GM18508 (cell line): ENCODE measurements around the gene MIEF2.

Experiments
- ATAC-seq: cut with Tn5 transposase; IDR thresholded peaks from one replicate; pipeline ENCODE4 v1.9.1; 2021; ENCODE audit warnings: moderate number of reproducible peaks; ENCODE audit not compliant: insufficient read depth, unreplicated experiment

The MIEF2 gene

DNA sequence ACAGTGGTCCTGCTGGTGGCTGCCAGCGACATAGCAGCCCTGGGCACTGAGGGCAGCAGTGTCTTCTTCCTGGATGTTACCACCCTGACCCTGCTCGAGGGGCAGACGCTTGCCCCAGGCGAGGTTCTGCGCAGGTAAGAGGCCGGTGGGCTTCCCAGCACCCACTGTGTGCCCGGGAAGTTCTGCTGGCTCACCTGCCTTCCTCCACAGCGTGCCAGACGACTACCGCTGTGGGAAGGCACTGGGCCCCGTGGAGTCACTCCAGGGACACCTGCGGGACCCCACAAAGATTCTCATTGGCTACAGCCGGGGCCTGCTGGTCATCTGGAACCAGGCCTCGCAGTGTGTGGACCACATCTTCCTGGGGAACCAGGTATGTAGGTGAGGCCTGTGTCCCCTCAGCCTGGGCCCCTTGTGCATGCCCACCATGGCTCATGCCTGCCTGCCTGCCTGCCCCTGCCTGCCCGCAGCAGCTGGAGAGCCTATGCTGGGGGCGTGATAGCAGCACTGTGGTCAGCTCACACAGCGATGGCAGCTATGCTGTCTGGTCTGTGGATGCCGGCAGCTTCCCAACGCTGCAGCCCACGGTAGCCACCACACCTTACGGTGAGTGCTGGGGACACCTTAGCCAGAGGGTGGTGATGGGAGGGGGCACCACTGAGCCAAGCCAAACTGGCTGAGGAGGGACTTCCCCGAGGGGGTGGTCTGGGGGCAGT is 26.5 kb upstream of the MIEF2 start:
- ATAC-seq = no peak

DNA sequence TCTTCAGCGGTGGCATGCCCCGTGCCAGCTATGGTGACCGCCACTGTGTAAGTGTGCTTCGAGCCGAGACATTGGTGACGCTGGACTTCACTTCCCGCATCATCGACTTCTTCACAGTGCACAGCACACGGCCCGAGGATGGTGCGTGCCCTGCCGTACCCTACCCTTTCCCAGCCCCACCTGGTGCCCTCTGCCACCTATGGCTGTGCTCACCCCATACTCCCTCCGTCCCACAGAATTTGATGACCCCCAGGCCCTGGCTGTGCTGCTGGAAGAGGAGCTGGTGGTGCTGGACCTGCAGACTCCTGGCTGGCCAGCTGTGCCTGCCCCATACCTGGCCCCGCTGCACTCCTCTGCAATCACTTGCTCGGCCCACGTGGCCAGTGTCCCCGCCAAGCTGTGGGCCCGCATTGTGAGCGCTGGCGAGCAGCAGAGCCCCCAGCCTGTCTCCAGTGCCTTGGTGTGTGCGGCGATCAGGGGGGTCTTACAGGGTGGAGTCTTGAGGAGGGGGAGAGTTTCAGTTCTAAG is 25.5 kb upstream of the MIEF2 start:
- no peak for ATAC-seq

- no peak for ATAC-seq
Observed at GRCh38 chr17:18235743-18236256, 24.7 kb upstream of the MIEF2 start.

- ATAC-seq = no peak
Observed at GRCh38 chr17:18236494-18236893, 24.0 kb upstream of the MIEF2 start.

- no peak for ATAC-seq
Observed at GRCh38 chr17:18237461-18237860, 23.0 kb upstream of the MIEF2 start.

DNA sequence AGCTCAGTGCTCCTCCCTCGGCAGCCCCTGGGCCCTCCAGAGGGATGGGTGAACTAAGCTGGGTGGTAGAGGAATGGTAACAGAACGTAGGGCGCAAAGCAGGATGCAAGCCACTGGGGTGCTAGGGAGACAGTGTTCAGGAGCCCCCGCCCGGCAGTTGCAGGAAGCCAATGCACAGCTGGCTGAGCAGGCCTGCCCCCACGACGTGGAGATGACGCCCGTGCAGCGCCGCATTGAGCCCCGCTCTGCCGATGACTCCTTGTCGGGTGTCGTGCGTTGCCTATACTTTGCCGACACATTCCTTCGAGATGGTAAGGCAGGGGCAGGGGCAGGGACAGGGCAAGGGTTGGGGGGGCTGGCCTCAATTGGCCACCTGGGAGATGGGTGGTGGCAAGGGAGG is 22.2 kb upstream of the MIEF2 start:
- ATAC-seq = no peak

DNA sequence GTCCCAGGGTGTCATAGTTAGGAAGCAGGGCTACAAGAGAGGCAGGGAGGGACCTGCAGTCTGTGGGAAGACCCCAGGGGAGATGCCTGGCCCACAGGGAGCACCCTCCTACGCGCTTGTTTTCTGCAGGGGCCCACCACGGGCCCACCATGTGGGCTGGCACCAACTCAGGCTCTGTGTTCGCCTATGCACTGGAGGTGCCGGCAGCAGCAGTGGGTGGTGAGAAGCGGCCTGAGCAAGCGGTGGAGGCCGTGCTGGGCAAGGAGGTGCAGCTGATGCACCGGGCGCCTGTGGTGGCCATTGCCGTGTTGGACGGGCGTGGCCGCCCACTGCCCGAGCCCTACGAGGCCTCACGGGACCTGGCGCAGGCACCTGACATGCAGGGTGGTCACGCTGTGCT is 20.0 kb upstream of the MIEF2 start:
- no peak for ATAC-seq

DNA sequence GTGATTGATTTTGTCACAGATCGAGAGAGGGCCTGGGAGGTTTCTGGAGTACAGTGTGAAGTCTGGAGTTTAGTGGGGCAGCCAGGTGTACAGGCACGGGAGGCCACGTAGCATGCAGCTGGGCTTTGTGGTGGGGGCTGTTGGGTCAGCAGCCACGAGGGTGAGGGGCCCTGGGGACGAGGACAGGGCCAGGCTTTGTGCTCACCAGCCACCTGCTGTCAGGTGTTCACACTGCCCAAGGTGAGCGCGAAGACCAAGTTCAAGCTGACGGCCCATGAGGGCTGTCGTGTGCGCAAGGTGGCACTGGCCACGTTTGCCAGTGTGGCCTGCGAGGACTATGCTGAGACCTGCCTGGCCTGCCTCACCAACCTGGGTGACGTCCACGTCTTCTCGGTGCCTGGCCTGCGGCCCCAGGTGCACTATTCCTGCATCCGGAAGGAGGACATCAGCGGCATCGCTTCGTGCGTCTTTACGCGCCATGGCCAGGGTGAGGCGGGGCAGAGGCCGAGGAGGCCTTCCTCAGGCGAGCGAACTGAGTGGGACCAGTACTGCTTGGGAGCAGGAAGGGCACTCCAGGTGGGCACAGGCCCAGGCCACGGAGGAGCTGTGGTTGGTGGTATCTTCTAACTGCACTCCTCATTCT is 19.1 kb upstream of the MIEF2 start:
- no peak for ATAC-seq

DNA sequence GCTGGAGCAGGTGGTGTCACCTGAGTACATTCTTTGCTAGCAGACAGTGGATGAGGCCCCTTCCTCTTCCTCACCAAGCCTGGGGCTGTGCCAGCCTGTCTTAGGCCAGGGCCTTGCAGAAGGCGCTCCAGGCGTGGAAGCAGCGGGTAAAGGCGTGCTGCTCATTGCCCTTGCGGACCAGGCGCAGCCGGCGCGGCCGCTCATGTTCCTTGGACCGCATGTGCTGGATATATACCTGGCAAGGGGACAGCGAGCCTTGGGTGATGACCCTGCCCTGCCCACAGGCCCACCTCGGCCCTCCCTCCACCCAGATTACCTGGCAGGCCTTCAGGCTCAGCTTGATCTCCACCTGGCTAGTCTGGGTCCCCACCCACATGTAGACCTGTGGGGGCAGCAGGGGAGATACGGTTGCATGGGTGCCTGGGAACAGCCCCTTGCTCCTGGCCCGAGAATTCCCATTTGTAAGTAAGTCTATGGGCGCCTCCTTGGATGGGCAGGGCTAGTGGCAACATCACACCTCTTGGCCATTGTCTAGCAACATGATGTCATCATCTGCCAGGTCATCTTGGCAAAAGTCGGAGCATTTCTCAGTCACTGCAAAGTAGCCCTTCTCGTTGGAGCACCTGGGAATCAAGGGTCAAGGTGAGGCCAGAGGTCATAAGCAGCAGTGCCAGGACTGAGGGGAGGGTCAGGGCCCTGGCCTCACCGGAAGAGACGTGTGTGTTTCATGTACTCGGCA is 15.3 kb upstream of the MIEF2 start:
- no peak for ATAC-seq

DNA sequence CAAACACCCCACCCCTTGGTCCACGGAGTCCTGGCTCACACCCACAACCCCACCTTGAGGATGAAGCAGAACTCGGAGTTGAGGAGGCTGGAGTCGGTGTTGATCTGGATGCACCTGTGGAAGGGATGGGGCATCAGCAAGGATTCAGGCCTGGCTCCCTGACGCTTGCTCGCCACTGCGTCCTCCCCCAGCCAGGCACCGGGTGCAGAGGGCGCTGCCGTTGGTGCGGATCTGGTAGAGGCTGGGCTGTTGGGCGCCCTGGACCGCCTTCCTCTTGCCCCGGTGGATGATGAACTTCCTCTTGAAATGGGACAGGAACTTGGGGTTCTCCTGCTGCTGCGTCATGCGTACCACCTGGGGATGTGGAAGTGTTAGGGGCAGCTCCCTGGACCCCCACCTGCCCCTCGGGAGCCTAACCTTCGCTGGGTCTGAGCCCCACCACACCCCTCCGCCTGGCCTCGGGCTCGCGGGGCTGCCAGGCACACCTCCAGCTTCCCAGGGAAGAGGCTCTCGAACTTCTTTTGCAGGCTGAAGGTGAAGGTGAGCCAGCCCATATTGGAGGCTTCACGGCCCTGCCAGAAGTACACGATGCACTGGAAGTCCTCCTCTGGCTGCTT is 14.2 kb upstream of the MIEF2 start:
- no peak for ATAC-seq

DNA sequence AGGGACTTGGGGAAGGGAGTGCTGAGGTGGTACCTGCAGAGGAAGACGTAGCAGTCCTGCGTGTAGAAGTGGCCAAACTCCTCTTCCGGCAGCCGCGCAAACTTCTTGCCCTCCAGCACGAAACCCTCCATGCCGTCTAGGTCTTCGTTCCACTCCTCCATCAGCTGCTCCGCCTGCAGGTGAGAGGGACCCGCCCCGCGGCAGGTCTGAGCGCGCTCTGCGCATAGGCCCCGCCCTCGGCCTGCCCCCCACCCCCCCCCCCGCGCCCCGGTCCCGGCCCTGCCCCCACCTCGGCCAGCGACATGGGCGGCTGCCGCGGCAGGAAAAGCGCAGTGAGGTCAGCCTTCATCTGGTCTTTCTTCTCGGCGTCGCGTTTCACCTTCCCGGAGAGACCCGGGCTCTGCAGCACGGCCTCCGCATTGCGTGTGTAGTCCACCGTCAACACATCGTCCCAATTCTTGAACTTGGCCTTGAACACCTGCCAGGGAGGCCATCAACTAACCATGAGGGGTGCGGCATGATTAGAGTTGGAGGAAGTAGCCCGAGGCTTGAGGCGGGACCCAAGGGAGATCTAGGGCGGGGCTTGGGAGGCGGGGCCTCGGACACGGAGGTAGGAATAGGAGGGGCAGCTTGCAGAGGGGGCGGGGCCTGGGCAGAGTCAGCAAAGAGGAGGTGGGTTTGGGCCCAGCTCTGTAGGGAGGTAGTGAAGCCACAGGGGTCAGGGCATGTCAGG is 13.4 kb upstream of the MIEF2 start:
- no peak for ATAC-seq

DNA sequence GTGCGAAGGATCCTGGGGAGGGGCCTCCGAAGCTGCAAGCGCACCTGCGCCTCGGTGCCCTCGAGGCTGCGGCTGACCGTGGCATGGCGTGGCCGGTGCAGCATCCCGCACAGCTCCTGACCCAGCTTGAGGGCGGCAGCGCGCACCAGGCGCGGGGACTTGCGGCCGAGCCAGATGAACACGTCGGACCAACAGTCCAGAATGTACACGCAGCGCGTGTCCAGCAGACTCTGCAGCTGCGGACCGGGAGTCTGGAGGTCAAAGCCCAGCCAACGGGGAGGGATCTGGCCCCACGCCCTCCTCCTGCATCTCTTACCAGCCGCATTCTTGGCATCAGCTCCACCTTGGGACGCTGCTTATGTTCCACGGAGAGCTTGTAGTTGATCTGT is 12.9 kb upstream of the MIEF2 start:
- no peak for ATAC-seq

GRCh38 chr17:18248300-18248731 is 12.1 kb upstream of the MIEF2 start:
- no peak for ATAC-seq

DNA sequence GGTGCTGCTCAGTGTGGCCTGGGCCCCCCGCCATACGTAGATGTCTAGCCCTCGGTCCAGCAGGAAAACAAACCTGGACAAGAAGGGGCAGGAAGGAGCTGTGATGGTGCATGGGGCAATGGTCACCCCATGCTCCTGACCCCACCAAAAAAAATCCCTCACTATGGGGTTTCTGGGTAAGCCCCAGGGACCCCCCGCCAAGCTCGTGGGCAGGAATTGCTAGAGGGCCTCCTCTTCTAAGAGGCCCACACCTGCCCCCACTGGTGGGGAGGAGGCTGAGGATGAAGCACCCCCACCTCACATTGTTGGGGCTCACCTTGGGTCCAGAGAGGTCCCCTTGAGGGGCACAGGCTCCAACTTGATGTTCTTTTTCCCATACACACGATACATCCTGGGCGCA is 11.7 kb upstream of the MIEF2 start:
- no peak for ATAC-seq

DNA sequence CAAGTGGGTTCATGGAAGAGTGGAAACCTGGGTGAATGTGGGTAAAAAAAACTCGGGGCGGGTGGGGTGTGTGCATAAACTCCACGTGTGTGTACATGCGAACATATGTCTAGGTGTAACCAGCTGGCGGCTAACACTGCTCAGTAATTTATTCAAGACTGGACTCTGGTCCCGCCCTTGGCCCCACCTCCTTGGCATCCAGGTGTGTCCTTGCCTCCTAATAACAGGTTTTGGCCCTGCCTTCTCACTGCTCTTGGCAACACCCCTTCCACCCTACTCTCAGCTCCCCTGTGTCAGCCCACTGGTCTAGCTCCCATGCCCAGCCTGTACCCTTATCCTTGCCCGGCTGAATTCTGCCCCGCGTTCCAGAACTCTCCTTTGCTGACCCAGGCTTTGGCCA is 10.2 kb upstream of the MIEF2 start:
- ATAC-seq = no peak

DNA sequence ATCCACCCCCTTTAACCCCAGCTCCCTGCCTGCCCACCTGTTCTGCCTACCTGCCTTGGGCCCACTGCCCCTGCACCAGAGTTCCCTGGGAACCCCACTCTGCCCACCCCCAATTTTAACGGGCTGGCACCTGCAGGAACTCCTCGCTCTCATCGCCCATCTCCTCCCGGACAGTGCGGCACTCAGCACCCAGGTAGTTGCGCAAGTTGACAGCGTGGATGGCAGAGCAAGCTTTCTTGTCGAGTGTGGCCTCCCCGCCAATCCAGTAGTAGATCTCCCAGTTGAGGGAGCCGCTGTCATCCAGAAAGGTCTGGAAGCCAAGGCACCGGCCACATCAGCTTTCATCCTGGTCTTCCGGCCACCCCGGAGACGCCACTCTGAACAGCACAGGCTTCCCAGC is 9.8 kb upstream of the MIEF2 start:
- no peak for ATAC-seq

- no peak for ATAC-seq
Observed at GRCh38 chr17:18251204-18251603, 9.3 kb upstream of the MIEF2 start.

DNA sequence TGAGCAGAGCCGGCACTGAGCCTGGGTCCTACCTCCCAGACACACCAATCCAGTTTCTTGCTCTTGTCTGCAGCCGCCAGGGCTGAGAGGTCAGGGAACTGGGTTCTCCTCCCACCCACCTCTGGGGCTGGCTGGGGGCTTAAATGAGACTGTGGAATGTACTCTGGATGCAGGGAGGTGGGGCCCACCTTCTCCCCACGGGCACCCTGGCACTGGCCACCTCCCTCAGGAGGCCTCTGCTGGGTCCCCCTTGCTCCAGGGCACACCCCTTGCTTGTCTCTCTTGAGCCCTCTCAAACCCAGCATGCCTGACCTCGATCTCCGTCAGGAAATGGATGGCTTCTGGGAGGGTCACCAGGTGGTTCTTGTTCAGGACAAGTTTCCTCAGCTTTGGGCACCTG is 8.3 kb upstream of the MIEF2 start:
- ATAC-seq = no peak

DNA sequence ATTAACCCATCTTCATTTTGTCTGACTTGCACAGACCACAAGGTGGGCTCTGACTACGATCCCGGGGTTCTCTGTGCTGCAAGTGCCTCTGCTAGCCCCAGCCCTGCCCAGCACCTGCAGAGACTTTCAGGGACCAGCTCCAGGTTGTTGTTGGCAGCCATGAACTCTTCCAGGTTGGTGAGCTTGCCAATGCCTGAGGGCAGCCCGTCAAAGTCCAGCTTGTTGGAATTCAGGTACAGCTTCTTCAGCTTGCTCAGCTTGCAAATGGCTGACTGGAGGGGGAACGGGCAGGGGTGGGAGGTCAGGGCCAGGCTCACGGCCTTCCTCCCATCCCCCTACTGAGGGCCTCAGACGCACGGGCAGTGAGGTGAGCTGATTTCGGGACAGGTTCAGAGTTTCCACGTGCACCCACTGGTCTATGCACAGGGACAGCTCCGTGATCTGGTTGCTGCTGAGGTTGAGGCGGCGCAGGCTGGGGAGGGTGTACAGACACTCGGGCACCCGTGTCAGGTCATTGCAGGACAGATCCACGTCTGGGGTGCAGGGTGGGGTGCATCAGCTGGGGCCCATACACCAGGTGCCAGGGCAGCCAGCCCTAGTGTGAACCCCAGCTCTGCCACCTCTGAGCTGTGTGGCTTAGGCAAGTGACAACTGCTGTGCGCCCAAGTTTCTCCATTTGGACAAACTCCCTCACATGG is 7.1 kb upstream of the MIEF2 start:
- no peak for ATAC-seq
